Thyroid gland (tissue), 4 donors: ENCODE results near the gene RAB1B.
A peak's percentile ranks its signal among the peaks of the same experiment; 100 is the strongest.

Source experiments
- POLR2A ChIP-seq, 2 donors: fragments of 450-650 bp; IDR thresholded peaks; one replicate each; pipeline ENCODE4 v1.6.1; 2017; ENCODE audit warnings: antibody characterized with exemption in 2 of 2, mild to moderate bottlenecking in 2 of 2, moderate library complexity in 1 of 2
- TF ChIP-seq, protein P1 (sequence below), 6 experiments: fragments of 200-600 bp in 3 of 6; fragments of 450-650 bp in 3 of 6; sonication (generic) in 3 of 6; IDR thresholded peaks; one replicate each; pipeline ENCODE4 v1.5.1; 2016 to 2019; ENCODE audit warnings: antibody characterized with exemption in 6 of 6, mild to moderate bottlenecking in 2 of 6, inconsistent platforms in 1 of 6, moderate library complexity in 1 of 6

- TF ChIP-seq, protein P1, sequence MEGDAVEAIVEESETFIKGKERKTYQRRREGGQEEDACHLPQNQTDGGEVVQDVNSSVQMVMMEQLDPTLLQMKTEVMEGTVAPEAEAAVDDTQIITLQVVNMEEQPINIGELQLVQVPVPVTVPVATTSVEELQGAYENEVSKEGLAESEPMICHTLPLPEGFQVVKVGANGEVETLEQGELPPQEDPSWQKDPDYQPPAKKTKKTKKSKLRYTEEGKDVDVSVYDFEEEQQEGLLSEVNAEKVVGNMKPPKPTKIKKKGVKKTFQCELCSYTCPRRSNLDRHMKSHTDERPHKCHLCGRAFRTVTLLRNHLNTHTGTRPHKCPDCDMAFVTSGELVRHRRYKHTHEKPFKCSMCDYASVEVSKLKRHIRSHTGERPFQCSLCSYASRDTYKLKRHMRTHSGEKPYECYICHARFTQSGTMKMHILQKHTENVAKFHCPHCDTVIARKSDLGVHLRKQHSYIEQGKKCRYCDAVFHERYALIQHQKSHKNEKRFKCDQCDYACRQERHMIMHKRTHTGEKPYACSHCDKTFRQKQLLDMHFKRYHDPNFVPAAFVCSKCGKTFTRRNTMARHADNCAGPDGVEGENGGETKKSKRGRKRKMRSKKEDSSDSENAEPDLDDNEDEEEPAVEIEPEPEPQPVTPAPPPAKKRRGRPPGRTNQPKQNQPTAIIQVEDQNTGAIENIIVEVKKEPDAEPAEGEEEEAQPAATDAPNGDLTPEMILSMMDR (IDR thresholded peaks at IDR 0.05), result no peak
- TF ChIP-seq POLR2A (IDR thresholded peaks at IDR 0.05), result peak in 1 of 2 donors; percentile 78
Measured at GRCh38 chr11:66268244-66268951, at the start of gene RAB1B.
